ENCODE results near the gene ANKS1B.

Gene ANKS1B

DNA sequence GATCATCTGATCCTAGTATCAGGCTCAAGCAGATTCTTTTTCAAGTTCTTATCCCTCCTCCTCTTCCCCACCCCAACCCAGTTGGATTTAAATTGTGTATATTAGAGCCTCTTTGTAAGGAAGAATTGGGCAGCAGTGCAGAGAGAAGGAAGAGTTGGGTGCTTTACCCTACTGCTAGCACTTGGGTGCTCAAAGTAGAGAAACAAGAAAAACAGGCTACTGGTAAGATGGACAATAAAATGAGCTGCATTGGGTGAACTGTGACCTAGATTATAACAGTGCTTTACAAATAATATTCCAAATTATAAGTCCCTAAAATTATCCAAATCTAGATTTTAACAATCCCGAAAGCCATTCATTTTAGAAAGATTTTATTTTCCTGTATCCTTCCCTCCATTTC, 700.6 kb downstream of the ANKS1B start:
- TF ChIP-seq CTCF (IDR thresholded peaks at IDR 0.05; ENCODE audit: control insufficient read depth, extremely low read depth, insufficient read depth) = no peak
- no peak overlapping the region for H3K4me3 ChIP-seq (ENCODE audit: low read depth, low read length)
- peak; percentile 17 for DNase-seq (ENCODE audit: low read depth)

GRCh38 chr12:99282624-99283023, 702.1 kb downstream of the ANKS1B start:
- DNase-seq (ENCODE audit: low read depth) = no peak
- TF ChIP-seq CTCF (IDR thresholded peaks at IDR 0.05; ENCODE audit: control insufficient read depth, extremely low read depth, insufficient read depth) = no peak
- no peak overlapping the region for H3K4me3 ChIP-seq (ENCODE audit: low read depth, low read length)

DNA sequence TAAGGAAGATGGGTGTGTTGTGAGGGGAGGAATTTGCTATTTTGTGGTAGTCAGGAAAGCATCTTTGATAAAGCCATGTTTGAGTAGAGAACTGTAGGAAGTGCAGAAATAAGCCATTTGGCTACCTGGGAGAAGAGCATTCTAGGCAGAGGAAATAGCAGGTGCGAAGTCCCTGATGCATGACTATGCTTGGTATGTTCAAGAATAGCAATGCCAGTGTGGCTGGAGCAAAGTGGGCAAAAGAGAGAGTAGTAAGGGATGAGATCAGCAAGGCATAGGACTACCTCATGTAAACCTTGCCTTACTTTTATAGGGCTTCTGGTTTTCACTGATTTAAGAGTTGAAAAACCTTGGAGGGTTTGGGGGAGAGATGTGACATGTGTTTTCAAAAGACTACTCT, 702.6 kb downstream of the ANKS1B start:
- TF ChIP-seq CTCF (IDR thresholded peaks at IDR 0.05; ENCODE audit: control insufficient read depth, extremely low read depth, insufficient read depth) = no peak
- no peak for DNase-seq (ENCODE audit: low read depth)
- H3K4me3 ChIP-seq (ENCODE audit: low read depth, low read length) = no peak overlapping the region

DNA sequence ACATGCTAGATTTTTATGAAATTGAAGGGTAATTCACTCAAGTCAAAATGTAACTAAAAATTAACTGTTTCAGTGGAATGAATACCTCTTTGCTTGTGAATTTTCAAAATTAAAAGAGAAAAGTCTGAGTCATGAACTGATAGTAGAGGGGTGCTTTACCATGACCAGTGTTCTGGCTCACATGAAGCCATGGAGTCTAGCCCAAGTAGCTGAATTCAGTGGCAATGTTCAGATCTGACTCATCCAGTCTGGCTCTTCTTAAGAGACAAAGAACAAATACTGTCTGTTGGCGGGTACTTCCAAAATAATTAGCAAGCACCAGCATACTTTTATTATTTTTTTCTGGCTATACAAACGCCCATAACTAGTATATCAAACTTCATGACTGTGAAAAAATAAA, 703.5 kb downstream of the ANKS1B start:
- TF ChIP-seq CTCF (IDR thresholded peaks at IDR 0.05; ENCODE audit: control insufficient read depth, extremely low read depth, insufficient read depth) = no peak
- H3K4me3 ChIP-seq (ENCODE audit: low read depth, low read length) = no peak overlapping the region
- no peak for DNase-seq (ENCODE audit: low read depth)

- no peak overlapping the region for H3K4me3 ChIP-seq (ENCODE audit: low read depth, low read length)
- no peak for DNase-seq (ENCODE audit: low read depth)
- no peak for TF ChIP-seq CTCF (IDR thresholded peaks at IDR 0.05; ENCODE audit: control insufficient read depth, extremely low read depth, insufficient read depth)
These were observed 705.8 kb downstream of the ANKS1B start for GRCh38 chr12:99278899-99279298.

DNA sequence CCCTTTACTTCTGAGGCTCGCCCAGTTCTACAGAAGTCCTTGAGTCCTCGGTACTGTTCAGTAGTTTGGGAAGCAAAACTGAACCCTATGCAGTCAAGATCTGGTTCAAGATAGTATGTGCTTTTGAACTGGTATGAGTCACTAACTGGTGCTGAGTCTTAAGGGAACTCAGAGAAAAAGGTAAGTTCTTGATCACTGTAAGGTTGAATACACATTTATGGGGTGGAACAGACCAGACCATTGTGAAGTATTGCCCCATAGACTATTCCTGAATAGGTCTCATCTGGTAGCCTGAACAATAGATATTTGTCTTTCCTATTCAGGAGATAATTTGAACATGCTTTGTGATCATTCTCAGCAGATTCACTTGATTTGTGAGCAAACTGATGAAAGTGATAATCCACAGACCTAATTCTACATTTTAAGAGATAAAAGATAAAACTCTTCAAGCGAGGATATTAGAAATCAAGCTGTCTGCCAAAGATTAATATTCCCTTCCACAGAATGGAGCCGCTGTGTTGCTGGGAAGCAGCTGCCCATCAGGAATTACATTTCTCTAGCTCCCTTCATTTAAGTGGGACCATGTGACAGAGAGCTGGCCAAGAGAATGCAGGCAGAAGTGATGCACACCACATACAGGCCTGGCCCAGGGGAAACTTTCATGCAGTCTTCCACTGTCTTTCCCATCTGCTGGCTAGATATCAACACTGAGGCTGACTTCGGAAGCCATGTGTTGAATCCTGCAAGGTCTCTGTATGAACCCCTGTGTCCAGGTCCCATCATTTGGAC, 707.0 kb downstream of the ANKS1B start:
- TF ChIP-seq CTCF (IDR thresholded peaks at IDR 0.05; ENCODE audit: control insufficient read depth, extremely low read depth, insufficient read depth) = no peak
- DNase-seq (ENCODE audit: low read depth) = no peak
- H3K4me3 ChIP-seq (ENCODE audit: low read depth, low read length) = no peak overlapping the region

GRCh38 chr12:99271071-99271470, 713.7 kb downstream of the ANKS1B start:
- TF ChIP-seq CTCF (IDR thresholded peaks at IDR 0.05; ENCODE audit: control insufficient read depth, extremely low read depth, insufficient read depth) = no peak
- no peak for DNase-seq (ENCODE audit: low read depth)

More at GRCh38 chr12:99271071-99271470, 713.7 kb downstream of the ANKS1B start:
- H3K4me3 ChIP-seq (ENCODE audit: low read depth, low read length) = no peak overlapping the region
